GM18951 (cell line): ENCODE data around the gene ZNF514.
"Not testable (repeated sequence)": the region's sequence is repeated elsewhere in the genome, so short reads cannot be mapped to it uniquely, and the experiment has no call there.

Source experiments
- POLR2A ChIP-seq: IDR thresholded peaks from 4 replicates; pipeline ENCODE4 v1.6.1; 2011; ENCODE audit warnings: mild to moderate bottlenecking; ENCODE audit not compliant: insufficient read length, insufficient read depth; ENCODE audit errors: extremely low read depth
- in situ Hi-C: fragments of 300-500 bp; cut with MboI; formaldehyde crosslinking; loops from one replicate; pipeline ENCODE4 v1.12.0; 2022; ENCODE audit warnings: low sequenced_read_pairs, mixed read lengths, inconsistent platforms; ENCODE audit not compliant: unreplicated experiment

ZNF514 gene

GRCh38 chr2:95159690-95160449, at the start of gene ZNF514:
Gene ZNF514 (minus strand): TSS chr2:95159848. CDS start chr2:95153253, 6,595 bp downstream.
- TF ChIP-seq POLR2A = peak; percentile 39
- in situ Hi-C loops = no loop called here

GRCh38 chr2:95208106-95208505, 48.5 kb upstream of the ZNF514 start:
- in situ Hi-C loops = no loop called here
- TF ChIP-seq POLR2A = no peak

- in situ Hi-C loops = no loop called here
These were observed 47.7 kb upstream of the ZNF514 start, which contains the start of gene ZNF892 for GRCh38 chr2:95207111-95207961. Gene ZNF892 (plus strand): TSS chr2:95207521. CDS start chr2:95207816, 295 bp downstream.

GRCh38 chr2:95206096-95206495, 46.4 kb upstream of the ZNF514 start:
- in situ Hi-C loops = no loop called here
- no peak for TF ChIP-seq POLR2A

More at GRCh38 chr2:95207111-95207961, 47.7 kb upstream of the ZNF514 start, which contains the start of gene ZNF892:
- TF ChIP-seq POLR2A = peak; percentile 77

GRCh38 chr2:95204396-95204795, 44.7 kb upstream of the ZNF514 start:
- TF ChIP-seq POLR2A = no peak
- in situ Hi-C loops = no loop called here

- TF ChIP-seq POLR2A = no peak
- in situ Hi-C loops = no loop called here
These were observed 44.3 kb upstream of the ZNF514 start for GRCh38 chr2:95203911-95204310.

- in situ Hi-C loops = not testable (repeated sequence)
These were observed 33.3 kb upstream of the ZNF514 start for GRCh38 chr2:95192956-95193355.

- in situ Hi-C loops = no loop called here
- TF ChIP-seq POLR2A = no peak
These were observed 26.3 kb upstream of the ZNF514 start for GRCh38 chr2:95185973-95186372.

GRCh38 chr2:95185197-95185596, 25.5 kb upstream of the ZNF514 start:
- TF ChIP-seq POLR2A = no peak
- in situ Hi-C loops = no loop called here

- TF ChIP-seq POLR2A = no peak
- in situ Hi-C loops = no loop called here
These were observed 22.1 kb upstream of the ZNF514 start for GRCh38 chr2:95181774-95182173.

- no peak for TF ChIP-seq POLR2A
- in situ Hi-C loops = no loop called here
These were observed 19.8 kb upstream of the ZNF514 start for GRCh38 chr2:95179451-95179850.

GRCh38 chr2:95174031-95174542, 14.4 kb upstream of the ZNF514 start:
- no peak for TF ChIP-seq POLR2A
- in situ Hi-C loops = no loop called here

GRCh38 chr2:95171902-95172301, 12.3 kb upstream of the ZNF514 start:
- TF ChIP-seq POLR2A = no peak
- in situ Hi-C loops = no loop called here
